GM19438 (cell line): Measurements from ENCODE around the gene CNIH1.
A peak's percentile ranks its signal among the peaks of the same experiment; 100 is the strongest.

Experiments
- ATAC-seq: cut with Tn5 transposase; IDR thresholded peaks from one replicate; pipeline ENCODE4 v1.9.1; 2021; ENCODE audit warnings: low read depth; ENCODE audit not compliant: unreplicated experiment

CNIH1 gene

DNA sequence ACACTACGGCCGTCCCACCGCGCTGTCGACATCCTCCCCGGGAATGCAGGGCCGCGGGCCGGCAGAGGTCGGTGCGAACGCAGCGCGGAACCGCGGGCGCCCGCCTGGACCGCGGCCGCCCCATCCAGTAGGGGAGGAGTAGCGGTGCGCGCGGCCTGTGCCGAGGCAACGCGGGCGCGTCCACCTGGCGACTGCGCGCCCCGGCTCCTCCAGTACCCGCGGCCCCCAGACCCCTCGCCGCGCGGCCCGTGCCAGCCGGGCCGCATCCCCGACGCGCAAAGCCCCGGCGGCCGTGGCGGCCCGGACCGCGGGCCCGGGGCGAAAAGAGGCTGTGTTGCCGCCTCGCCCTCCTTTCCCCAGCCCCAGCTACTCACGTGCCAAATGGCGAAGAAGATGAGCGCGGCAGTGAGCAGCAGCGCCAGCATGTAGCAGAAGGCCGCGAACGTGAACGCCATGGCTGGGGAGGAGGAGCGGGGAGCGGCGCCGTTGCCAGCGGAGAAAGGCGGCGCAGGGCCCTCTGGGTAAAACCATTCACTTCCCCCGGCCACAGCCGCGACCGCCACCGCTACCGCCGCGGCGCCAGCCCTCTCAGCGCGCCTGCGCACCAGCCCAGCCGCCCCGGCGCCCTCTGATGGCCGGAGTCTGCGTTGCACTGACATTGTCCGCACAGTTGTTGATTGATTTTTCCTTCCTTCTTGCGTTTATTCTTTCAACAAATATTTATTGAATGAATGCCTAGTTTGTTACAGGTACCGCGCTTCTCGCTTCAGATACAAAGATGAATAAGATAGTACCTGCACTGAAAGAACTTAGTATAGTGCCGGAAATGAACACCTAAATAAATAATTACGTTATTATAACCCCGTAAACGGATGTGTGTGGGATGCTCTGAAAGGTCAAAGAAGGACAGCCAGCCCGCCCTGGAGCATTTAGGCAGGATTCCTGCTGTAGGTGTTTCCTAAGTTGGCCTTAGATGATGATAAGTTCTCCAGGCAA lies at the start of gene CNIH1:
Gene CNIH1, minus strand, starts transcription at position 502 of the 996 bp plus-strand sequence. Its CDS starts 47 bp downstream, at position 455.
- peak; percentile 92 for ATAC-seq

DNA sequence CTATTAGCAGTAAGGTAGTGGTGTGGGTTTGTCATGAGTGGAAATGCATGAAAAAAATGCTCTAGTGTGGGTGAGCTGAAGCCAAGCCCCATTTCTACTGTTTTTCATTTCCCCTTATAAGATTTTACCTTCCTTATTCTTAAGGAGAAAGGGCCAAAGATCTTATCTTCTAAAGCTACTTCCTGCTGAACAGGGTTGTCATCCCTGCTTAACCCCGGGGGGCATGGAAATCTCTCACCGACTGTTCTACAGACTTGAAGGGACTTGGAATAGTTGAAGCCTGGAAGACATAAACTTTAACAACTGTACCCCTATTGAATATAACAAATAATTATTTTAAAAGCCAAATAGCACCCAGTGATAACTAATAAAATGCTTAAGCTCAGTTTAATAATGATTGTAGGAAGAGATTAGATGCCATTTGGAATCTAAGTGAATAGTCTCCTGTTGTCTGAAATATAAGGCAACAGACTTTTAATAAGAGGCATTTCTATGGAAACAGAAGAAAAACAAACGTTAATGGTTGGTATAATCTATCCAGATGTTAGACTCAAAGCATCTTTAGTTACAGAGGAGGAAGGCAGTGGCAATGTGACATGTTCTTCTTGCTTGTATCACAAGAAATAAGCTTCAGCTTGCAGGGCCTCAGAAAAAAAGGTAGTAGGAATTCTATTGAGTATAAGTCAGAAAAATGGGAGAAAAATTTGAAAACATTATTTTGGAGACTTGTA lies 49.4 kb upstream of the CNIH1 start:
- no peak for ATAC-seq

DNA sequence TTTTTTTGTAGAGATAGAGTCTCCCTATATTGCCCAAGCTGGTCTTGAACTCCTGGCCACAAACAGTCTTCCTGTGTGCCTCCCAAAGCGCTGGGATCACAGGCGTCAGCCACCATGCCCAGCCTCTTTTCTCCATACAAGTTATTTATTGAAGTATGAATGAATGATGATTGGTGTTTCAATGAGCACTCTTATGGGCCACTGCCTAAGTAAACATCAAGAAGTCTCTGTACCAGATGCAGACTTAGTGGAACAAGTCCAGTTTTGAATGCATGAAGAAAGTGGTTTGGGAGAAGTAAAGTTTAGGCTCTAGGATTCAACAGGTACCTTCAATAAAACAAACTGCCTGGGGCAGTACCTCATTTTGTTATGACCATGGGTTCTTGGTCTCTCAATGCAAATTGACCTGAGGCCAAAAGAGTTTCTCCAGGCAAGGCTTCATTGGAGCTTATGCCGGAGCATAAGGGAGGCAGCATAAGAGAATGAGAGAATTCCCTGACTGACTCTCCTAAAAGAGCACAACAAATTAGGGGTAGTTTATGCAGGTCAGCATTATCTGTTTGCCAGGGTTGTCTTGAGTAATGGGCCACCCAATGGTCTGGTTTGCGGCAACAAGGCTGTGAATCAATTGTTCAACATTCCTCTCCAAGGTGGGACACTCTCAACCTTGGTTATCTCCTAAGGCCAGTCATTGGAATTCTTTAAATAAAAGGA lies 48.7 kb upstream of the CNIH1 start:
- ATAC-seq: no peak

DNA sequence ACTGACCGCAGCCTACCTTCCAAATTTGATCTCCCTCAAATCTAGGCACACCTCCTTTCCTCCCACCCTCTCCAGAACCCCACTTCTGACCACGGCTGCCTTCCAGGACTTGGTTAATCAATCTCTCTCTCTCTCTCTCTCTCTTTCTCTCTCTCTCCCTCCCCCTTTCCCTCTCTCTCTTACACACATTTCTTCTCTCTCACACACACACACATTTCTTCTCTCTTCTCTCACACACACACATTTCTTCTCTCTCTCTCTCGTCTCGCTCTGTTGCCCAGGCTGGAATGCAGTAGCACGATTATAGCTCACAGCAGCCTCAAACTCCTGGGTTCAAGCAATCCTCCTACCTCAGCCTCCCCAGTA lies 48.1 kb upstream of the CNIH1 start:
- peak; percentile 34 for ATAC-seq

DNA sequence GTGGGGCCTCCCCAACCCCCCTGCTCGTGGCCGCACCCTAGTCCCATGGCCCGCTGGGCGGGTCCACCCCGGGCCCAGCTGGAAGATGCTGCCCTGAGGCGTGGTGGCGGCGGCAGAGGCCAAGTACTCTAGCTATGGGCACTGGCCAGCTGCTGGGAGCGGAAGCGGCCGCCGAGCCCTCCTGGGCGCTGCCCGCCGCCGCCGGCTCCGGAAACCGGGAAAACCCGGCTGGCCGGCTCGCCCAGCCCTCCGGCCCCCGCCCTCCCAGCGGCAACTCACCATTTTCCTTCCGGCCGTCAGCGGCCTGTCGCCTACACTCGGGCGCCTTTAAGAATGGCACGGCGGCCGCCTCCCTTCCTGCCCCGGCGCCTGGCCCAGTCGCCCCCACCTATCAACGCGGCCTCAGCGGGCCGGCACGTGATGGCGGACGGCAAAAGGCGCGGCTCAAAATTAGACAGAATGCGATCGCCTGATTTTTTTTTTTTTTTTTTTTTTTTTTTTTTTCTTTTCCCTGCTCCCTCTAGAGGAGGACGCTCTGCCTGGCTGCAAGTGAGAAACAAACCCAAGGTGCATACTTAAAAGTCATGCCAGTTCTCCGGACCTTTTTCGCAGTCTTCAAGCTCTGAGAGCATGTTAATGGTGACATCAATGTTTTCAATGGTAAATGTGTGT lies 47.6 kb upstream of the CNIH1 start, which contains the start of gene GMFB:
Gene GMFB, minus strand, starts transcription at position 335 of the 672 bp plus-strand sequence. Its CDS starts 53 bp downstream, at position 282.
- peak; percentile 82 for ATAC-seq

DNA sequence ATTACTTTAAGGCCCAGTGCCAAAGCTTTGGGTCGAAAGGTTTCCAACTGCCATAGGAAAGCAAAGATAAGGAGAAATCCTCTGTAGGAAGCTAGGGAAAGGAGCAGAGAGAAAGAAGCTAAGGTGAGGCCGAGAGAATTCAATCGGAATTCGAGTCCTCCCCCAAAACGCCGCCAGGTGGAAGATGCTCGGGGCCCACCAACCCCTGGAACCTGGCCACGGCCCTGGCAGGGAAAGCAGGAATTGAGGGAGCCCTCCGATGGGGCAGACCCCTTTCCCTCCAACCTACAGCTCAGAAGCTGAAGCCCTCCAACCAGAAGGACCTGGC lies 47.1 kb upstream of the CNIH1 start:
- ATAC-seq: peak; percentile 22

DNA sequence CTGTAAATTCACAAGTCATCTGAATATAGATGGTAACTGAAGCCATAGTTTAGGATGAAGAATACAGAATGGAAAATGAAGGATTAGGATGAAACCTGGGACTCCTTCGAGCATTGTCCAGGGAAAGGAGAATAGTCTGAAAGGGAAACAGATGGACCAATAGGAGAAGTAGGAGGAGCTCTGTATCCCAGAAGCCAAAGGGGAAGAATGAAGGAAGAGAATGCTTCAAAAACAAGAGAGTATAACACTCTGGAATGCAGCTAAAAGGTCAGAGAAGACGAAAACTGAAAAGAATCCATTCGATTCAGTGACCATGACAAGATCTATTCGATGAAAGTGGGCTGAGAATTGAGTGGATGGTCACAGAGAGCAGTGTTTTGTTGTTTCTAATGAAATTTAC lies 46.6 kb upstream of the CNIH1 start:
- ATAC-seq: no peak

DNA sequence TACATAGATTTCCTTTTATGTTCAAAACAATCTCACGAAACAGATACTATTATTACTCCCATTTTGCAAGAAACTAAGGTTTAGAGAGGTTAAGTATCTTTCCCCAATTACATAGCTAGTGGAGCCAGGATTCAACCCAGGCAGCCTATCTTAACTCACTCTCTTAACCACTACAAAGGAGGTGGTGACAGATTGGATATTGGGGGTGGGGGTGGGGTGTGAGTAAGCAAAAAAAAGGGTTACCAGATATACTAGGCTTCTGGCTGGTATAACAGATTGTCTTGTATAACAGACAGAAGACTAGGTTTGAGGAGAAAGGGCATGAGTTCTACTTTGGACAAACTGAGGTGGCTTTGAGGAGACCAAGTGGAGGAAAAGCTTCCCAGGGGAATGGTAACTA lies 45.5 kb upstream of the CNIH1 start:
- no peak for ATAC-seq

DNA sequence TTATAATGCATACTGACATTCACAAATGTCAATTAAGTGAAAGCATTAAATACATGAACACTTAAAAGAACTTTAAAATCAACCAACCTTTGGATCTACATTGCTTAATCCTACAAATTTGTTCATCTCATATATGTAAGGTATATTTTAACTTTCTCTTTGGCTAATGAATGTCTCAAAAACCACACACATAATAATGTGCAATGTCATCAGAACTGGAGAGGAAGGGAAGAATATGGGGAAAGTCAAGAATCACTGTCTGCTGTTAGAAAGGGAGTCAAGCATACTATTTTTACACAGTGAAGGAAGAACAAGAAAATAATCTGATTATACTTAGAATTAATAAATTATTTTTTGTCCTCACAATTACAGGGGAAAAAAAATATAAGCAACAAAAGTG lies 42.7 kb upstream of the CNIH1 start:
- ATAC-seq: no peak

DNA sequence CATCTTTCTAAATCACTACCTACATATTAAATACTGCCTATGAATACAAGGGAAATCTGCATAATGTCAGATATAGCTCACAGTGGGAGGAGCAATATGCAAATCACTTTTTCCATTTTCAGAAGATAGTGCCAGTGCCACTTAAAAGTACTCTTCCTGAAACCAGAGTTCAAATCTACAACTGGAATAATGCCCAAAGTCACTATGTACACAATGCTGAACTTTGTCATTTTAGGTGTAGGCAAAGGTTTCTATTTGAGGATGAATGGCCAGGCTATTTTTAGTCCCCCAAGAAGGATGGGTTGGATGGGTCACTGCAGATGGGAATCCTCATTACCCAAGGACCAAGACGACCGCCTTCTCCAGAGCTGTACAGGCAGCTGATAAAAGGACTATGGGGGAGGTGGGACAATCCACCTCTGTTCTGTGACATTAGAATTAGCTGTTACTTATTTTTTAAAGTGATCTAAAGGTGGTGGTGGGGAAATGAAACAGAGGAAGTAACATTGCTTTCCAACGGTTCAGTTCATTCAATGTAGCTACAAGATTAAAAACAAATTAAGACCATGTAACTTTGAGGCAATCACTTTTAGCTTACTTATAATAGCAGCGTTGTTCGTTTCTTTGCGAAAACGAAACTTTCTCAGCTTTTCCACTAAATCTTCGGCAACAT lies 42.0 kb upstream of the CNIH1 start:
- no peak for ATAC-seq

DNA sequence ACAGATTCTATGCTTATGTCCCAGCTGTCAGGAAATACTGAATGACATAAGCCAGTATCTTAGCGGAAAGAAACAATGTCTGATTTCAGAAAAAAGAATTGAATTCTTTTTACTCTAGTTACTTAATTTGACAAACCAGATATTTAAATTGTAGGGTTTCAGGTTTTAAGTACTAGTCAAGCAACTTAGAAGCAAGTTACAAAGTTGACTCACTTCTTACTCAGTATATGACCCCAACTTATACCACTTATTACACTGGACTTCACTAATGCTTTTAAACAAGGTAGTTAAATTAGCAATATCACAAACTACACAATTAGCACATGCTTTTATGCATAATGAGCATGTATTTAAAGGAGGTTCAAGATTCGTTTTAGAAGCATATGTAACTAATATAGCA lies 40.5 kb upstream of the CNIH1 start:
- no peak for ATAC-seq

DNA sequence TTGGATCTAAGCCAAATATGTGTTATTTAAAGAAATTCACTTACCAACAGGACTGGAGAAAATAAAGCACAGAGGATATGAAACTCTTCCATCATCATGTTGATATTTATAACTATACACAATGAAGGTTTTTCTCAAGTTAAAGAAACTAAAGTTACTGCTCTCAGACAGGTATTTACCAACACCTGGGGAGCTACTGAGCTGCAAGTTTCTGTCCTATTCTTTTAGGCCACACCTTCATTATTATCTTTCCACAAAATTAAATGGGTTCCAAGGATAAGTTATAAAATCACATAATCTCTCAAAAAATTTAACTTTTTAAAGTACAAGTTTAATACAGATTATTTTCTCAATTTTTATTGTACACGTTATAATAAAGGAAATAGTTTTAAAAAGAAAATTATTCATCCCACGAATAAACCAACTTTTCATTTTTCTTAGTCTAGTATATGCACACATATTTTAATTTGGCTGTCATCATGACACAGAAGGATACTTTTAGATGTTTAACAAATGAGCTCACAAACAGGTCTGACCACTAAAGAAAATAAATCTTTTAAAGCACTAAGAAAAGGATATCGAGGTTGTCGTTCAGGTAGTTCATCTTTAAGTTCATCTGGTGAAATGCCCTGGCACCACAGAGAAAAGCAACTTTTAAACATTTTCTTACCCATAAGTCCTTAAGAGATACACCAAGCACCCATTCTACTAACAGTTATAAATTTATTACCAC lies 39.8 kb upstream of the CNIH1 start:
- ATAC-seq: no peak

DNA sequence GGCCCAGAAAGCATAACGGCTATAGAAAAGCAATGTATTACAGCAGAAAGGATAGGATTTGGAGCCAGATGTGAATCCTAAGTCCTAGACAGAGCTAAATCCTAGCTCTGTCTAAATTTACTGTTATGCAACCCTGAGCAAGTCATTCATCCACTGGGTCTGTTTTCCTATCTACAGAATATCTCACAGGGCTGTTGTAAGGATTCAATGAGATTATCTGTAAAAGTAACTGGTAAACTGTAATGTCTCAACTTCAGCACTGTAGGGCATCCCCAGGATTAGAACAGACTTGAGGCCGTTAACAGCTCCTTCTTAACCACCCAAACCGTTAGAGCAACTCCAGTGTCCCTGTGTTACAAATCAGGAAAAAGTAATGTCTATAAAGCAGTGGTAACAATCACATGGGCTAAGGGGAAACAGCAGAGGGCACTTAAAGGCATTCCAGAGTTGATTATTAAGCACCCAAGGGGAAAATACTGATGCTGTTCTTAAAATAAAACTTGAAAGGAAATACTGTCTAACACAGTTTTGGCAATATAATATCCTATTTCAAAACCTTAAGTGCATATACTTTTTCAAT lies 37.6 kb upstream of the CNIH1 start:
- no peak for ATAC-seq

DNA sequence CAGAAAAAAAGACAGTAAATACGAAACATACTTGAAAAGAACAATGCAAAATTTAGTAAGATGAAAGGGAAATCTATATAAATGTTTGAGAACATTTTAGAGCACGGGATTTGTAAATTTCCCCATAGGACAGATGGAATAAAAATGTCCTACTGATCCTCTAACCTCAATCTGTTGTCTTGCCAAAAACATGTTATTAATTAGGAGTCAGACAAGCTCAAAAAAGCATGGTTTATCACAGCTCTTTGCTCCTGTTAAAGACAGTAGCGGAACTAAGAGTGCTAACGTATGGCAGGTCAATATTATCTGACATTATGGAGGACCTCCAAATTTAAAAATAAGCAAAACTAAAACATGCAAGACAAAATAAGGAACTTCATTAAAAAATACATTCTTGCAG lies 34.7 kb upstream of the CNIH1 start:
- ATAC-seq: no peak

DNA sequence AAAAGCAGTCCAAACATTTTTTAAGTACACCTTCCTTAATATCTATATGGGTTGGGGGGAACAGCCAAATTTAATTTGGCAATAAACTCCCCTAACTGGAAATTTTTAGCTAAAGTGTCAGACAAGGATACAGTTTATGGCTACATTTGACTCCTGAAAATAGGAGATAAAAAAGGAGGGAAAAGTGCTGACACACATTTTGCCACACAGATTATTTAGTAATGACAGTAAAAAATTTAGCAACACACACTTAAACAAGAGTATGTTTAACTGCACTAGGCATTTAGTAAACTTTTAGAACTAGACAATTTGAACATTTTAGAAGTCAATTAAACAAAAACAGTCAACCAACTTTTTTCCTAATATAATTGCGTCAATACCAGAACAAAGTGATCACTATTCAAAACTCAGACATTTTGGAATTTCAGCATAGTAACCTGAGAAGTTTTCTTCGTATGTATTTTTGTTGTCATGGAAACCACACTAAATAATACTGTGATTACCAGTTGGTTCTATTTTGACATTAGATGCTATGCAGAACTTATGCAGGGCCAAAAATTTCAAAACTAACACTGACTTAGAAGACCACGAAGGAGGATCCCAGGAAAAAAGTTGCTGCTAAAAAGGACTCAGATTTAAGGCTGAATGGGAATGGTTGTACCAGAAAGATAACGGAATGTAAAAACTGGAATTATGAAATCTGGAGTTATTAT lies 34.2 kb upstream of the CNIH1 start:
- ATAC-seq: no peak

DNA sequence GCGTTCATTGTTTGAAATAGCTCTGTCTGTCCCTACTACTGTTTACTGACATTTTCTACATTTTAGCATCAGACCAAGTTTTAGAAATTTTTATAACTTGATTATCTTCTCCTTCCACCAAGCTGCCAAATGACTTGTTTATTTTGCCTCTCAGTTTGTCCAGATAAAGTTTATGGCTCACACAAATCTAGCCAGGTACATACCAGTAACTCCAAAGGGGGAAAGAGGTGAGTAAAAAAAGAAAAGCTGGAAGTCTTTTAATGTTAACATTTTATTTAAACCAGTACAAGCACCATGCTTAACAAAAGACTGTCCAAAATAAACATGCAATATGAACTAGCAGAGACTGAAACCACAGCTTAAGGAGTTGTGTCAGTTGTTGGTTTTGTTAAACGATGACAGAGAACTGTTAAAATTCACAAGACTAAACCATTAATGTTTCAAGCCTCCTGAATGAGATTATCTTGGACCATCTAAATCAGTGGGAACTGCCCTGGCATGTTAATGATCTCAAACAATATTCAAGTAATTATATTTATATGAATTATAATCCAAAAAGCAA lies 33.1 kb upstream of the CNIH1 start:
- ATAC-seq: no peak

DNA sequence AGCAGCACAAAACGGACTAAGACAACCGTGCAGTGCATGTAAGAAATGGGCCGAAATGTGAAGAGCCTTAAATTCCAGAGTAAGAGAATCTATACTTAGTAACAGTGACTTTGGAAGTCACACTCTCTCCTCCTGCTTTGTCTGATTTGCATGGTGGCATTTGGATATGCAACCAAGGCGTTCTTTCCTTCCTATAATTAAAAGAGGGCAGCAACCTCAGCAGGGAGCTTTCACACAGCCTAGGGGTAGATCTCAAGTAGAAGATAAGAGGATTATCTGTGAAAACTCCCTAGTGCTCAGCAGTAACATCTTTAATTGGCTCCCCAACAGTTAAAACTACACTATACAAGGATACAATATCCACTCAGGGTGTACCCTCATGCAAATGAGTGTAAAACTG lies 31.1 kb upstream of the CNIH1 start:
- no peak for ATAC-seq

DNA sequence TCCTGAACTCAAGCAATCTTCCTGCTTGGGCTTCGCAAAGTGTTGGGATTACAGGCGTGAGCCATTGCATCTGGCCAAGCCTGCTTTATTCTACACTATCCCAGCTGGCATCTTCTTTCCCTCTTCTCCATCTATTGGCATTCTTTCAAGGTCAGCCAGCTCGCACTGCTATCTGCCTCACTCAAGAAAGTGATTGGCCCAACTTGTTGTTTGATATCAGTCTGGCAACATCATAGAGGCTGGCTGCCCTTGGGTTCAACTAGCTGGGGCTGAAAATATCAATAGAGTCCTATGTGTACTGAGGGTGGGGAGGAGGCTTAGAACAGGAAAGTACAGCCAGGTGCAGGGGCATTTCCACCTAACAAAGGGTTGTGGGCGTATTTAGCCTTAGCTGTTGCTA lies 30.5 kb upstream of the CNIH1 start:
- no peak for ATAC-seq
